Measurements from ENCODE around the gene TMEM143.

TMEM143 gene

DNA sequence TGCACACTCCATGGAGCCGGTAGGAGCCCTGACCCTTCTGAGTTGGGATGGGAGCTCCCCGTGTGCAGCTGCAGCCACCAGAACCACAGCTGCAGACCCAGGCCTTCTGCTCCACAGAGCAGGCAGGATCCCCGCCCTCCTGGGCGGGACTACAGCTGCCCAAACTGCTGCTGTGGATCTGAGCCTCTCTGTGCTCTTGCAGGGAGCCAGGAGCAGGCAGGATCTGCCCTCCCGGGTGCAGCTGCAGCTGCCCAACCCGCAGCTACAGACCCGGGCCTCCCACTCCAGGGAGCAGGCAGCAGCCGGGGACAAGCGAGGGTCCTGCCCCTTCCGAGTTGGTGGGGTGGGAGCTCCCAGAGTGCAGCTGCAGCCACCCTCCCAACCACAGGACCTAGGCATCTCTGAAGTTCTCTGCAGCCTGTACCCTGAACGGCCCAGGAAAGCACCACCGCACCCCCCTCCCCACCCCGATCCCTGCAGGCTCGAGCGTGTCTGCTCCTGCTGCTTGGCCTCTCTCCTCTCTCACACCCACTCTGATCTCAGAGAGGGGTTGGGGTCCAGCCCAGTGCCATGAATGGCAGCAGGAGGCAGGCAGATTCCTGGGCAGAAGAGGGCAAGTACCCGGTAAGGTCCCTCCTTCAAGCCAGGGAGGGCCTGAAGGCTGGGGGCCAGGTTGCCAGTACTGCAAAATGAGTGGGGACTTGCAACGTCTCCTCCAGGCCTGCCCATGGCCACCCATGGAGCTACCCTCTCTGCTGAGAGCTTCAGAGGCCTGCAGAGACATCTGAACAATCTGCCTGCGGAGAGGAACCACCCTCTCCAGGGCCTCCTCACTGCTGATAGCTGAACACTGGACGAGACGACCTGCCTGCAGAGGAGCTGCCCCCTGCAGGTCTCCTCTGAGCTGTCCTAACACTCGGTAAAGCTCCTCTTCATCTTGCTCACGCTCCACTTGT lies 54.8 kb downstream of the TMEM143 start:
- H3K4me1 ChIP-seq (ENCODE audit: insufficient read depth, low read length, poor library complexity, severe bottlenecking): no peaks in the 10 kb centered on the region
- no peaks in the 10 kb centered on the region for H3K9me2 ChIP-seq (replicated peaks; ENCODE audit: low read depth, low read length)
- TF ChIP-seq, protein P1, sequence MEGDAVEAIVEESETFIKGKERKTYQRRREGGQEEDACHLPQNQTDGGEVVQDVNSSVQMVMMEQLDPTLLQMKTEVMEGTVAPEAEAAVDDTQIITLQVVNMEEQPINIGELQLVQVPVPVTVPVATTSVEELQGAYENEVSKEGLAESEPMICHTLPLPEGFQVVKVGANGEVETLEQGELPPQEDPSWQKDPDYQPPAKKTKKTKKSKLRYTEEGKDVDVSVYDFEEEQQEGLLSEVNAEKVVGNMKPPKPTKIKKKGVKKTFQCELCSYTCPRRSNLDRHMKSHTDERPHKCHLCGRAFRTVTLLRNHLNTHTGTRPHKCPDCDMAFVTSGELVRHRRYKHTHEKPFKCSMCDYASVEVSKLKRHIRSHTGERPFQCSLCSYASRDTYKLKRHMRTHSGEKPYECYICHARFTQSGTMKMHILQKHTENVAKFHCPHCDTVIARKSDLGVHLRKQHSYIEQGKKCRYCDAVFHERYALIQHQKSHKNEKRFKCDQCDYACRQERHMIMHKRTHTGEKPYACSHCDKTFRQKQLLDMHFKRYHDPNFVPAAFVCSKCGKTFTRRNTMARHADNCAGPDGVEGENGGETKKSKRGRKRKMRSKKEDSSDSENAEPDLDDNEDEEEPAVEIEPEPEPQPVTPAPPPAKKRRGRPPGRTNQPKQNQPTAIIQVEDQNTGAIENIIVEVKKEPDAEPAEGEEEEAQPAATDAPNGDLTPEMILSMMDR (conservative IDR thresholded peaks at IDR 0.05; ENCODE audit: low read length): peak; percentile 47
- no peak for TF ChIP-seq EZH2phosphoT487 (IDR thresholded peaks at IDR 0.05; ENCODE audit: borderline replicate concordance)
- no peaks in the 10 kb centered on the region for H3K79me2 ChIP-seq (ENCODE audit: insufficient read depth, low read length)
- H3K4me3 ChIP-seq (ENCODE audit: low read length, poor library complexity, severe bottlenecking): no peak overlapping the region
- H3K36me3 ChIP-seq (ENCODE audit: insufficient read depth, low read length): no peaks in the 10 kb centered on the region
- no peak overlapping the region for H3K9ac ChIP-seq (ENCODE audit: low read depth, low read length, poor library complexity, severe bottlenecking)
- no peak overlapping the region for H3K4me2 ChIP-seq (ENCODE audit: low read depth, low read length, poor library complexity, severe bottlenecking)
- H3F3A ChIP-seq (ENCODE audit: low read depth): no peaks in the 10 kb centered on the region
- H4K20me1 ChIP-seq (ENCODE audit: insufficient read depth, low read length, poor library complexity, severe bottlenecking): no peaks in the 10 kb centered on the region
- no peaks in the 10 kb centered on the region for H3K9me3 ChIP-seq (ENCODE audit: insufficient read depth, low read depth, low read length)
- H3K27me3 ChIP-seq (ENCODE audit: insufficient read depth, low read length, poor library complexity, severe bottlenecking): no peaks in the 10 kb centered on the region
- no peak overlapping the region; the same call in 1 of the 2 replicates for H2AFZ ChIP-seq (ENCODE audit: low read length)

DNA sequence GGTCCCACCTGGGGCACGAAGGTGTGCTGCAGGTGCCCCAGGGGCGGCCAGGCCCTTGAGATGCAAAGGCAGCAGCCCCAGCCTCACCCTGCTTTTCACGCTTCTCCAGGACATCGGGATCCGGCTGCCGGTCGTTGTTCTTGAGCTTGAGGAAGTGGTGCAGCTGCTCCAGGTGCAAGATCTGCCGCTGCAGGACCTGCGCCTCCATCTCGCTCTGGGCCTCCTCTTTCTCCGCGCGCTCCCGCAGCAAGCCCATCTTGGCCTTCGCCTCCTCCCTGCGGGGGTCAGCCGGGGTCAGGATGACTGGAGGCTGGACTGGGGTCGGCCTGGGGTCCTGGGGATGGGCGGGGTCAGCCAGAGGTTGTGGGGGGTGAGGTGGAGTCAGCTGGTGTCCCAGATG lies 59.9 kb downstream of the TMEM143 start:
- TF ChIP-seq EZH2phosphoT487 (IDR thresholded peaks at IDR 0.05; ENCODE audit: borderline replicate concordance): no peak
- TF ChIP-seq, protein P1 (conservative IDR thresholded peaks at IDR 0.05; ENCODE audit: low read length): no peak
- Histone ChIP-seq H3K79me2 (ENCODE audit: insufficient read depth, low read length) (no peaks in the 10 kb centered on the region), H3K9me3 (ENCODE audit: insufficient read depth, low read depth, low read length) (no peaks in the 10 kb centered on the region), H3K36me3 (ENCODE audit: insufficient read depth, low read length) (no peaks in the 10 kb centered on the region), H3K9ac (ENCODE audit: low read depth, low read length, poor library complexity, severe bottlenecking) (no peak overlapping the region), H2AFZ (ENCODE audit: low read length) (no peak overlapping the region), H3K4me3 (ENCODE audit: low read length, poor library complexity, severe bottlenecking) (no peak overlapping the region), H3K27me3 (ENCODE audit: insufficient read depth, low read length, poor library complexity, severe bottlenecking) (no peaks in the 10 kb centered on the region), H3K9me2 (replicated peaks; ENCODE audit: low read depth, low read length) (no peaks in the 10 kb centered on the region), H4K20me1 (ENCODE audit: insufficient read depth, low read length, poor library complexity, severe bottlenecking) (no peaks in the 10 kb centered on the region), H3K4me2 (ENCODE audit: low read depth, low read length, poor library complexity, severe bottlenecking) (no peak overlapping the region), H3K4me1 (ENCODE audit: insufficient read depth, low read length, poor library complexity, severe bottlenecking) (no peaks in the 10 kb centered on the region), H3F3A (ENCODE audit: low read depth) (no peaks in the 10 kb centered on the region)

DNA sequence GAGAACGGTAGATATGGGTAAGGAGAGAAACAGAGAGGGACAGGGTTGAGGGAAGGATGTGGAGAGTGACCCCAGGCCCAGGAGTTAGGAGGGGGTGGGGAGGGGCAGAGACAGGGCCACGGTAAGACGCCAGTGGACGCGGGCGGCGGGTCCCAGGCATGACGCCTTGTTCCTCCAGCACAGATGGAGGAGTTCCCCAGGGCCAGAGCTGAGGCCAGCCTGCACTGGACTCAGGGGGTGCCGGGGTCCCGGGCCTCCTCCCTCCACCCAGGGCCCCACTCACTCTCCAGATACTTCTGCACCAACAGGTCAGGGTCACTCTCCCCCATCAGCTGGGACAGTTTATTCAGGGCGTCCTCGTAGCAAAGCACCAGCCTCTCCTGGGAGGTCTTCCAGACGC lies 60.4 kb downstream of the TMEM143 start:
- Histone ChIP-seq H3K4me3 (ENCODE audit: low read length, poor library complexity, severe bottlenecking) (no peak overlapping the region), H3K9me2 (replicated peaks; ENCODE audit: low read depth, low read length) (no peaks in the 10 kb centered on the region), H3K4me1 (ENCODE audit: insufficient read depth, low read length, poor library complexity, severe bottlenecking) (no peaks in the 10 kb centered on the region), H4K20me1 (ENCODE audit: insufficient read depth, low read length, poor library complexity, severe bottlenecking) (no peaks in the 10 kb centered on the region), H3F3A (ENCODE audit: low read depth) (no peaks in the 10 kb centered on the region), H3K9ac (ENCODE audit: low read depth, low read length, poor library complexity, severe bottlenecking) (no peak overlapping the region), H3K79me2 (ENCODE audit: insufficient read depth, low read length) (no peaks in the 10 kb centered on the region), H3K4me2 (ENCODE audit: low read depth, low read length, poor library complexity, severe bottlenecking) (no peak overlapping the region), H3K9me3 (ENCODE audit: insufficient read depth, low read depth, low read length) (no peaks in the 10 kb centered on the region), H3K36me3 (ENCODE audit: insufficient read depth, low read length) (no peaks in the 10 kb centered on the region), H2AFZ (ENCODE audit: low read length) (no peak overlapping the region), H3K27me3 (ENCODE audit: insufficient read depth, low read length, poor library complexity, severe bottlenecking) (no peaks in the 10 kb centered on the region)
- no peak for TF ChIP-seq EZH2phosphoT487 (IDR thresholded peaks at IDR 0.05; ENCODE audit: borderline replicate concordance)
- TF ChIP-seq, protein P1 (conservative IDR thresholded peaks at IDR 0.05; ENCODE audit: low read length): no peak

Data from Loucy (cell line).